Liver (tissue), 9 donors: ENCODE data around the gene SESTD1. TPM values are rescaled to one million over a fixed set of nuclear protein-coding genes. Genes with fewer than 3 reads are reported as not detected.
"Not testable (repeated sequence)": the region's sequence is repeated elsewhere in the genome, so short reads cannot be mapped to it uniquely, and the experiment has no call there.

ENCODE experiments used
- DNase-seq: peaks from one replicate; pipeline ENCODE4 v3.0.0-alpha.2; 2017; ENCODE audit warnings: low spot score
- H3K27ac ChIP-seq, 2 donors: one replicate each; pipeline ENCODE4 v1.7.0; 2013; ENCODE audit warnings: inconsistent platforms in 2 of 2, low read length in 2 of 2, control low read depth in 1 of 2, low read depth in 1 of 2, mild to moderate bottlenecking in 1 of 2
- H3K27me3 ChIP-seq, 4 donors: one replicate each; pipeline versions ENCODE4 v1.6.1 to v1.7.0; 2013; ENCODE audit warnings: low read length in 3 of 4, inconsistent platforms in 1 of 4, mild to moderate bottlenecking in 1 of 4, moderate library complexity in 1 of 4; ENCODE audit not compliant: control insufficient read depth in 4 of 4, insufficient read depth in 4 of 4
- H3K36me3 ChIP-seq, 4 donors: one replicate each; pipeline versions ENCODE4 v1.6.1 to v1.7.0; 2013; ENCODE audit warnings: low read length in 3 of 4, mild to moderate bottlenecking in 3 of 4, low read depth in 1 of 4, moderate library complexity in 1 of 4; ENCODE audit not compliant: control insufficient read depth in 4 of 4, insufficient read depth in 3 of 4
- H3K4me1 ChIP-seq, 4 donors: one replicate each; pipeline versions ENCODE4 v1.6.1 to v1.7.0; 2013; ENCODE audit warnings: low read length in 3 of 4, mild to moderate bottlenecking in 3 of 4, moderate library complexity in 1 of 4; ENCODE audit not compliant: control insufficient read depth in 4 of 4, insufficient read depth in 4 of 4
- H3K4me3 ChIP-seq, 3 donors: one replicate each; pipeline versions ENCODE4 v1.6.1 to v1.7.0; 2013; ENCODE audit warnings: low read length in 3 of 3, control low read depth in 1 of 3, low read depth in 1 of 3, mild to moderate bottlenecking in 1 of 3
- H3K9ac ChIP-seq, 2 donors: one replicate each; pipeline ENCODE4 v1.7.0; 2013; ENCODE audit warnings: low read length in 2 of 2, mild to moderate bottlenecking in 2 of 2, moderate library complexity in 2 of 2, control low read depth in 1 of 2, low read depth in 1 of 2
- H3K9me3 ChIP-seq, 4 donors: one replicate each; pipeline versions ENCODE4 v1.6.1 to v1.7.0; 2013; ENCODE audit warnings: low read length in 3 of 4; ENCODE audit not compliant: control insufficient read depth in 4 of 4
- ATF3 ChIP-seq: IDR thresholded peaks from 2 replicates; pipeline ENCODE4 v1.6.1; 2016; ENCODE audit warnings: antibody characterized with exemption
- CTCF ChIP-seq: fragments of 150-350 bp; IDR thresholded peaks from 2 replicates; pipeline ENCODE4 v1.5.1; 2017; ENCODE audit warnings: improper control_type of control experiment, low read depth, low read length; ENCODE audit not compliant: missing input control
- EGR1 ChIP-seq, 2 donors: IDR thresholded peaks; 2 replicates each; pipeline ENCODE4 v1.6.1; 2016 to 2018; ENCODE audit warnings: antibody characterized with exemption in 2 of 2, low read depth in 2 of 2
- FOXA1 ChIP-seq: IDR thresholded peaks from 2 replicates; pipeline ENCODE4 v1.6.1; 2016; ENCODE audit warnings: antibody characterized with exemption
- FOXA2 ChIP-seq: IDR thresholded peaks from 2 replicates; pipeline ENCODE4 v1.6.1; 2016; ENCODE audit warnings: antibody characterized with exemption
- GABPA ChIP-seq, 2 donors: IDR thresholded peaks in 1 of 2; conservative IDR thresholded peaks in 1 of 2; 2 replicates each; pipeline ENCODE4 v1.6.1; 2016; ENCODE audit warnings: antibody characterized with exemption in 2 of 2, mild to moderate bottlenecking in 1 of 2, moderate library complexity in 1 of 2
- HNF4A ChIP-seq, 2 donors: conservative IDR thresholded peaks; 2 replicates each; pipeline ENCODE4 v1.6.1; 2016; ENCODE audit warnings: antibody characterized with exemption in 2 of 2, mild to moderate bottlenecking in 2 of 2
- HNF4G ChIP-seq: IDR thresholded peaks from 2 replicates; pipeline ENCODE4 v1.6.1; 2016; ENCODE audit warnings: antibody characterized with exemption
- JUND ChIP-seq, 2 donors: IDR thresholded peaks; 2 replicates each; pipeline ENCODE4 v1.6.1; 2016; ENCODE audit warnings: antibody characterized with exemption in 2 of 2
- MAX ChIP-seq: IDR thresholded peaks from 2 replicates; pipeline ENCODE4 v1.6.1; 2016; ENCODE audit warnings: antibody characterized with exemption
- NR2F2 ChIP-seq: IDR thresholded peaks from 2 replicates; pipeline ENCODE4 v1.6.1; 2016; ENCODE audit warnings: antibody characterized with exemption
- RAD21 ChIP-seq, 2 donors: IDR thresholded peaks; 2 replicates each; pipeline ENCODE4 v1.6.1; 2016; ENCODE audit warnings: antibody characterized with exemption in 2 of 2, mild to moderate bottlenecking in 2 of 2
- REST ChIP-seq: IDR thresholded peaks from 2 replicates; pipeline ENCODE4 v1.6.1; 2016; ENCODE audit warnings: antibody characterized with exemption, mild to moderate bottlenecking
- RXRA ChIP-seq, 2 donors: IDR thresholded peaks; 2 replicates each; pipeline ENCODE4 v1.6.1; 2017 to 2018; ENCODE audit warnings: antibody characterized with exemption in 2 of 2, mild to moderate bottlenecking in 1 of 2
- SP1 ChIP-seq: IDR thresholded peaks from 2 replicates; pipeline ENCODE4 v1.6.1; 2018; ENCODE audit warnings: antibody characterized with exemption, mild to moderate bottlenecking
- TAF1 ChIP-seq: conservative IDR thresholded peaks from 2 replicates; pipeline ENCODE4 v1.6.1; 2016; ENCODE audit warnings: antibody characterized with exemption, mild to moderate bottlenecking
- YY1 ChIP-seq: IDR thresholded peaks from 2 replicates; pipeline ENCODE4 v1.6.1; 2016; ENCODE audit warnings: antibody characterized with exemption, mild to moderate bottlenecking
- ZBTB33 ChIP-seq: IDR thresholded peaks from 2 replicates; pipeline ENCODE4 v1.6.1; 2016; ENCODE audit warnings: antibody characterized with exemption
- WGBS: extraction: QIAGEN DNeasy Blood & Tissue Kit; methylation state at CpG from one replicate; pipeline ENCODE4 v1.1.7; 2013; 5-methylcytosine and 5-hydroxymethylcytosine counted together
- polyA plus RNA-seq, 2 donors: library from polyadenylated mRNA; stranded (reverse) in 1 of 2; unstranded in 1 of 2; fragments of 200-250 nt in 1 of 2; fragments of >200 nt in 1 of 2; fragmentation: Nextera tagmentation in 1 of 2; extraction: Ambion mirVana in 1 of 2; gene quantifications; one replicate each; pipeline versions ENCODE4 v1.2.1 to v1.2.3, GENCODE V29; 2013 to 2015
- total RNA-seq, 2 donors: library from RNA; depleted of rRNA; stranded (reverse); fragments of >200 nt; gene quantifications; one replicate each; pipeline ENCODE4 v1.2.3, GENCODE V29; 2014
- donor health status: healthy.
- donor health status: healthy.
- donor health status: healthy.
- donor health status: healthy.
- donor health status: healthy.

The SESTD1 gene
- total and polyA plus RNA-seq, 4 donors, result 6.3 to 10.1 (median 7.4) TPM

GRCh38 chr2:179211355-179211754 lies 53.3 kb downstream of the SESTD1 start:
- TF ChIP-seq GABPA (IDR thresholded peaks at IDR 0.05 in 1 of 2, conservative IDR thresholded peaks at IDR 0.05 in 1 of 2), result no peak
- peak; percentile 14 for TF ChIP-seq SP1
- TF ChIP-seq CTCF, result no peak
- no peak for TF ChIP-seq TAF1
- TF ChIP-seq ZBTB33, result no peak
- TF ChIP-seq JUND (IDR thresholded peaks at IDR 0.05), result no peak
- no peak for TF ChIP-seq RAD21 (IDR thresholded peaks at IDR 0.05)
- no peak for TF ChIP-seq FOXA1
- TF ChIP-seq MAX, result peak; percentile 8
- TF ChIP-seq RXRA (IDR thresholded peaks at IDR 0.05), result no peak
- no peak for TF ChIP-seq REST
- TF ChIP-seq YY1, result peak; percentile 67
- peak; percentile 43 for TF ChIP-seq FOXA2
- TF ChIP-seq EGR1 (IDR thresholded peaks at IDR 0.05; ENCODE audit: low read depth in 2 of 2), result no peak
- no peak for TF ChIP-seq NR2F2
- peak; percentile 48 to 62 for TF ChIP-seq HNF4A (conservative IDR thresholded peaks at IDR 0.05)
- no peak for TF ChIP-seq ATF3
- no peak for TF ChIP-seq HNF4G
- Histone ChIP-seq H3K27ac (no peak overlapping the region), H3K9ac (no peak overlapping the region), H3K9me3 (peaks cover 0 to 5% (median 0%) of the 10 kb centered on the region in 4 donors), H3K4me1 (no peaks in the 10 kb centered on the region), H3K4me3 (no peak overlapping the region), H3K27me3 (no peaks in the 10 kb centered on the region), H3K36me3 (no peaks in the 10 kb centered on the region)
- WGBS, result 40% methylated on average over 4 of the region's 4 CpGs
- DNase-seq, result no peak

- WGBS, result 96% methylated on average over 1 of the region's 1 CpG
- H3K4me1 ChIP-seq, H3K4me3 ChIP-seq, H3K27me3 ChIP-seq, H3K27ac ChIP-seq, H3K9me3 ChIP-seq, H3K36me3 ChIP-seq, DNase-seq, H3K9ac ChIP-seq: not testable (repeated sequence)
Measured at GRCh38 chr2:179208277-179208676, 56.4 kb downstream of the SESTD1 start.
